Measurements from ENCODE around the gene IL17REL.
A peak's percentile ranks its signal among the peaks of the same experiment; 100 is the strongest.

IL17REL gene

DNA sequence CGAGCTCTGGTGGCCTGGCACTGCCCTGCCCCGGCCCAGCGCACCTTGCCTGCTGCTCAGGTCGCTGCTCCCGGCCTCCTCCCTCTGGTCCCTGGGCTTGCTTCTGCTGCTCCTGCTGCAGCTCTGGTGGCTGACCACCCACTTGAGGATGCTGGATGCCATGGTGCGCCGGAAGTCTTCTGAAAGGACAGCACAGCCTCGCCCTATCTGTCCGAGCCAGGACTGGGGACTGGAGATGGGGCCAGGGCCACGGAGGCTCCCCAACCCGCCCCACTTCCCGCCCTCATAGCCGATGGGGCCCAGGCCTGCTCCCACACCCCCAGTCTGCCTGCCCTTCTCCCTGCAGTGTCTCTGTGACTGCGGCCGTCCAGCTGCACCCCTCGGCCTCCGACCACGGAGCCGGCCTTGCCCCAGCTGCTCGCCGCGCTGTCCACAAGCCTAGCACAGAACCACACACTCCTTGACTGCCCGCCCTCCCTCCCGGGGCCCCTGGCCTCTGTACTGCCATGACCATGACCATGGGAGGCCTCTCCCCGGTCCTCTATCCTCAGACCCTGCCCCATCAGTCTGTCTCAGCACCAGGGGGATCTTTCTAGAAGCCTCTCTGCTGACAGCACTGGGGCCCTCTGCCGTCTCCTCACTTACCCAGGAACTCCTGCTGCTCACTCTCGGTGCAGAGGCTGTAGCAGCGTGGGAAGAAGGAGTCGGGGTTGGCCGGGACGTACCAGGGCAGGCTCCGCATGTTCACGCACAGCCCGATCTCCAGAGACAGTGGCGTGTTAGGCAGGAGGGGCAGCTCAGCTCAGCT lies 32.9 kb upstream of the IL17REL start:
- DNase-seq, result no peak

DNA sequence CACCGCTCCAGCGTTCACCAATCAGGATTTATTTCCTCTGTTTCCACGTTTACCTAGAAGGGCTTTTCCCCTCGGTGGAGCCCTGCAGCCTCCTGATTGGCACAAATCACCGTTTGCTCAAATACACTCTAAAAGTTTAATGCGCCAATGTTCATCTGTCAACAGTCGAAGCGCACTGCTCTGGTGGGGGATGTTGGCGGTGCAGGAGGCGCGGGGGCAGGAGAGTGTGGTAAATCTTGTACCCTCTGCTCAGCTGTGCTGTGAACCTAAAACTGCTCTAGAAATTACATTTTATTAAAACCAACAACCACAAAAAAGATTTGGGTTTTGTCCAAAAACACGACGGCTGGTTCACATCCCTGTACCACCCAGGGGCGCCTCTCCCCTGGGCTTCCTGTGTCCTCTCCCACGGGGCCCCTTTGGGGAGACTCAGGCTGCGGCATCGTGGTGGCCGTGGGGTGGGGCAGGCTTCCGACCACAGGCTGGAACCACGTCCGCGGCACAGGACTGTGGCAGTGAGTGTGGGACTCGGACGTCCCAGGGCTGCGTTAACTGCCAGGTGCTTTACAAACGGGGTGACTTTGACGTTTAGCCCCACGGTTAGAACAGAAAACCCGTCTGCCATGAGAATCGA lies 32.0 kb upstream of the IL17REL start:
- no peak for DNase-seq

DNA sequence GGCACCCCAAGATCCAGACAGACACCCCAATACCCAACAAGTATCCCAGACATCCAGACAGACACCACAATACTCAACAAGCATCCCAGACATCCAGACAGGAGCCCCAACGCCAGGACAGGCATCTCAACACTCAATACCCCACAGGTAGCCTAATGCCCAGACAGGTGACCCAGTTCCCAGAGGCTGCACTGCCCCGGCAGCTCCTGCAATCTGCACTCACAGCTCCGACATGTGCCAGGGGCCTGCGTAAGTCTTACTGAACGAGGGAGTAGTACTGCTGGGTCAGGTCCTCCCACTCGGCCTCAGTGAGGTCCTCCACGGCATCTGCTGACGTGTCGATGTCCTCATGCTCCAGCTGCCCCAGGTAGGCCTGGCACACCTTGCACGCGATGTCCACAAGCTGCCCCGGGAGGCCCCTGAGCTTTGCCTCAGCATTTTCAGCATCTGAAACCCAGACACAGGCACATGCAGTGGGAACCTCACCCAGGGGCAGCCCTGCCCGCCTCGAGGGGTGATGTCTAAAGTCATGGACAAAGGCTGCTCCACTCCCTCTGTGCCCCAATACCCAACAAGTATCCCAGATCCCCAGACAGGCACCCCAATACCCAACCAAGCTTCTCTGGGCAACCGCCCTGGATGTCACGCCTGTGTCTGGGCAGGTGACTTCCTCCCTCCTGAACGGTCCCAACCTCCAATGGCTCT lies 28.9 kb upstream of the IL17REL start:
- DNase-seq, result no peak

DNA sequence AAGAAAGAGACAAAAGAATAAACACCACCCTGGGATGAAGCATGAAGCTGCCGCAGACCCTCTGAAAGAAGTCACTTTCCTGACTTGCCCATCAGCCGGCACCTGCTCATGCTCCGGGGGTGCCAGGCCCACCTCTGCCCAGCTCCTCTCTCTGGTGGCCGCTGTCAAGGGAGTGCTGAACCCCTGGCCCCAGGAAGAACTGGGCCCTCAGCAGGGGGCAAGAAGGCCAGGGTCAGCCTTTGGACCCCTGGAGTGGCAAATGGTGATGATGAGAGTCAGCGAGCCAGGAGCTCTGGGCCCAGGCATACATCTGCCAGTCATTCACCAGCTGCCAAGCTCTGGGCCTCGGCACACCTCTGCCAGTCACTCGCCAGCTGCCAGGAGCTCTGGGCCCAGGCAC lies 28.2 kb upstream of the IL17REL start:
- no peak for DNase-seq

DNA sequence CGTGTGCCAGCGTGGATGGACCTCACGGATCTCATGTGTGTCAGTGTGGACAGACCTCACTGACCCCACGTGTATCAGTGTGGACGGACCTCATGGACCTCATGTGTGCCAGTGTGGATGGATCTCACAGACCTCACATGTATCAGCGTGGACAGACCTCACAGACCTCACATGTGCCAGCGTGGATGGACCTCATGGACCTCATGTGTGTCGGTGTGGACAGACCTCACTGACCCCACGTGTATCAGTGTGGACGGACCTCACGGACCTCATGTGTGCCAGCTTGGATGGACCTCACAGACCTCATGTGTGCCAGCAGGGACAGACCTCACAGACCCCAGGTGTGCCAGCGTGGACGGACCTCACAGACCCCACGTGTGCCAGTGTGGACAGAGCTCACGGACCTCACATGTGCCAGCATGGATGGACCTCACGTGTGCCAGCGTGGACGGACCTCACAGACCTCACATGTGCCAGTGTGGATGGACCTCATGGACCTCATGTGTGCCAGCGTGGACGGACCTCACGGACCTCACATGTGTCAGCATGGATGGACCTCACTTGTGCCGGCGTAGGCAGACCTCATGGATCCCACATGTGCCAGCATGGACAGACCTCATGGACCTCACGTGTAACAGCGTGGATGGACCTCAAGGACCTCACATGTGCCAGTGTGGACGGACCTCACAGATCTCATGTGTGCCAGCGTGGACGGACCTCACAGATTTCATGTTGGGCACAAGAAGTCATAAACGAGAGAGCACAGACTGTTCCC lies 27.3 kb upstream of the IL17REL start:
- no peak for DNase-seq

DNA sequence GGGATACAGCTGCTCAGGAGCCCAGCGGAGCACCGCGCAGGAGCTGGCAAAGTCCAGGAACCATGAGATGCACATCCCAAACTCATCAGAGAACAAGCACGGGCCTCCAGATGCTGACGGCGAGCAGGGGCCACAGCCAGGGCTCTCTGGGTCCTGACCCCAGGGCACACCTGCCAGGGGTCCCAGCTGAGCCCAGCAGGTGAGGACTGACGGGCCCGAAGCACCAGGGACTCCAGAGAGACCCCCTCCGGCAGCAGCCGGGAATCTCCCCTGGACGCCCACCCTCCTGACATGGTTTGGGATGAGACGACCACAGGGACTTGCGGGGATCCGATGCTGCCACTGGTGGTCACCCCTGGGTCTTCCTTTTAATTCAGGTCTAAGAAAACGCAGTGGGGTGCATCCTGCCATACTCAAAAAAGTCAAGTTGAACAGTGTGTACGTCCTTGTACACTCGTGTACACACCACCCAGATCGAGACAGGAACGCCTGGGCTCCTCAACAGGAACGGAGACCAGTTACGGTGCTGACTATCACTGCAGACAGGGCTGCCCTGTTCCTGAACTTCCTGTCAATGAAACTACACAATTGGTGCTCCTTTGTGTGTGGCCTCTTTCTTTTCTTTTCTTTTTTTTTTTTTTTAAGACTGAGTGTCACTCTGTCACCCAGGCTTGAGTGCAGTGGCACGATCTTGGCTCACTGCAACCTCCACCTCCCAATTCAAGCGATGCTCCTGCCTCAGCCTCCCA lies 23.6 kb upstream of the IL17REL start:
- DNase-seq, result no peak

DNA sequence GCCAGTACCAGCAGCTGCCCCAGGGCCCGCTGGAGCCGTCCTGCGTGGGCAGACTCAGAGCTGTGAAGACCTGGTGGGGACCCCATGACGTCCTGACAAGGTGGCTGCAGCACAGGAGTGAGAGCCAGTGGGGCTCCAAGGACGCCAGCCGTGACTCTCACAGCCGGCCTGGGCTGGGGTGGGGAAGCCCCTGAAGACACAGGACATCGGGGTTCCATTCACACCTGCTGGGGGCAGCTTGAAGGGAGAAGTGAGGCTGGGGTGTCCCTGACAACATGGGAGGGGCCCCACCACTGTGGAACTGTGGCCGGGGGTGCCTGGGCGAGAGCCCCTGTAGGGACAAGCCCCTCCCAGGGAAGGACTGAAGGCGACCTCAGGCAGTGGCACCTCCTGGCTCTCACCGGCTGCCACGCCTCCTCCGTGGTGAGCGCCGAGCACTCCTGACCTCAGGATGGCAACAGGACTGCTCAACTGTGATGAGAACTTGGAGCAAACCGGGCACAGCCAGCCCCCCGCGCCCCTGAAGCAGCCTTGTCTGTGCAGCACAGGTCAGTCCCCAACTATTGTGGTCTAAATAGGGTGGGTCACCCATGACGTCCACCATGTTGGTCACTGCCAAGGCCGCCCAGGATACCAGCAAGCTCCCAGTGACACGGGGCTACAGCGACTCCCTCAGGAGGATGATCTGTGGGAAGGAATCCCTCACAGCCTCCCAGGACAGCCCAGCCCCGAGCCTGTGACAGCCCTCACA lies 22.7 kb upstream of the IL17REL start:
- no peak for DNase-seq

DNA sequence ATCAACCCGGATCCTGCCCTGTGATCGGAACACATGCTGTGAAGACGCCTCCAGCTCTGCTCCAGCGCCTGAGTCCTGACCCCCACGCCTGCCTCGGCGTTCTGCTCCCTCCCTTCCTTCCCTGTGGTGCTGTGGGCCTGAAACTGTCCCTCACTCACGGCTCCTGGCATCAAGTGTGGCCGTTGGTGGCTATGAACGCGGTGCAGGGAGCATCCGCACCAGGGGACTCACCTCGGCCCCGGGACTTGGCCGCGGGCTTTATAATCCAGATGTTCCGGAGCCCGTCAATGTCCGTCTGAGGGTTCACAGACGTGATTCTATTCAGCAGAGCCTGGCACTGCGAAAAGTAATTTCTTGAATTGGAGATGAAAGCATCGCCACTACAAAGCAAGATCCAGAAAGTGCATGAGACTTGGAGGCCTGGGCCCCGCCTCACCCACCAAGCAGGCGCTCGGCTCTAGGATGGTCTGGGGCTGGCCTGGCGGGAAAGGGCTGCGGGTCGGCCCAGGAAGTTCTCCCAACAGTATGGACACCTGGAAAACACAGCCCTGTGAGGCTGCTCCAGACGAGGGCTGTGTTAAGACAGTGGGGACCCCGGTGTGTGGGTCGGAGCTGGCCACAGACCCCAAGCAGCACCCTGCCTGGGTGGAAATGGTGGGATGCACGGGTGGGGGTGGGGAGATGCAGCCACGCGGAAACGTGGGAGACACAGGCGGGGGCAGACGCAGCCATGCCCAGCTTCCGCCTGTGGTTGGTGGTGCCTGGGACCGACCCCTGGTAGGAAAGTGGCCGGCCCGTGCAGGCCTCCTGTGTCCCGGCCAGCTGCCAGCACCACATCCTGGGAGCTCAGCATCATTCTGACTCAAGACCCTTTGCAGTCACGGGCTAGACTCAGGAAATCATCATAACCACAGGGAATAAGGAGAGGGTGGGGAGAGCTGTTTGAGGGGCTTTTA lies 21.8 kb upstream of the IL17REL start:
- DNase-seq, result no peak

DNA sequence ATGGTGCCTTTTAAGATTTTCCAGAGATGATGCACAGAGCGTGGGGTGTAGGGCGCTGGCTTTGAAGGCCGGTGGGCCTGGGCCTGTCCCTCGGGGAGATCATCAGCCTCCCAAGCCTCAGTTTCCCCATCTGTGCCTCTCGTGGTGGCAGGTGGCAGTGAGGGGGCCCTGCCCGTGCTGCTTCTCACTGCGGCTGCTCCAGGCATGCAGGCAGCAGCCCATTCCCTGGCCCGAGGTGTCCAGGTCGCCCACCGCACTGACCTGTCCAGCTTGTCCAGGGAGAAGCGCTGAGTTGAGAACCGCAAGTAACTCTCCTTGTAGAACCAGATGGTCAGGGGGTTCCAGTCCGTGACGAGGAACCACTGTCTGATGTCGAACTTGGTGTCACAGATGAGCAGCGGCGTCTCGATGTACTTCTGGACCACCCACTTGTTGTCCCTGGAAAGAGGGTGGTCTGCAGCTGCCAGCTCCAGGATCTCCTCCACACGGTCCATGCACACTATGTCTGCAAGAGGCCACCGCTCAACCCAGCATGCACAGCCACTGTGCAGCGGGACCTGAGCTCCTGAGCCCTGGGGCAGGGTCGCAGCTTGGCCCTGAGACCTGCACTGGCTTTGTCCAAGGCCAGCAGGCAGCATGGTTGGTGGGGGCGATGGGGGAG lies 20.5 kb upstream of the IL17REL start:
- DNase-seq, result no peak

DNA sequence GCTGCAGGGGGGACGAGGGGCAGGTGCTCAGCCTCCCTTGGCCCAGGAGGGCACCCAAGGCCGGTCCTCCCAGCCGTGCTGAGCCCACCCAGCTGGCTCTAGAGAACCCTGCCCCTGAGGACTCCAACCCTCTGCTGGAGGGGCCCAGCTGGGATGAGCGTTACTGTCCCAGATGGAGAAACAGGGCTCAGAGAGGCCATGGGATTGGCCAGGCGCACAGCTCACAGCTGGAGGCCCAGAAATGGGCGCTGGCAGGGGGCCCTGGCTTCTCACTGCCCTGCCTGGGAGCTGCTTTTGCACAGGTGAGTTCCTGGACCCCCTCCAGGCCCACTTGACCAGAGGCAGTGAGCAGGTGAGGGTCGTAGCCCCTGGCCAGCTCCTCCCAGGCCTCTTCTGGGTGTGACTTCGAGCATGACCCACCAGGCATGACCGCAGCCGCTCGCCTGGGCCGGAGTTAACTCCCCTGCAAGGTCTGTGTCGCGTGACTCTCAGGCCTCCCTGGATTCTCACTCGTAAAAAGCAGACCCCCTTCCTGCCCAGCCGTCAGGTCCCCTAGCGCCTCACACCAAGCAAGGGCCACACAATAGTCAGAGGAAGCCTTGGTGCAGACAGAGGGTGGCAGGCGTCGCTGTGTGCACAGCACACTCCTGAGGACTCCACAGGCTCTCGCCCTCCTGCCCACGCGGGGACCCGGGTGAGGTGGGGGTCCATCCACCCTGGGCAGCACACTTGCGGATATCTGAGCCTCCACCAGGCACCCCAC lies 19.7 kb upstream of the IL17REL start:
- no peak for DNase-seq

DNA sequence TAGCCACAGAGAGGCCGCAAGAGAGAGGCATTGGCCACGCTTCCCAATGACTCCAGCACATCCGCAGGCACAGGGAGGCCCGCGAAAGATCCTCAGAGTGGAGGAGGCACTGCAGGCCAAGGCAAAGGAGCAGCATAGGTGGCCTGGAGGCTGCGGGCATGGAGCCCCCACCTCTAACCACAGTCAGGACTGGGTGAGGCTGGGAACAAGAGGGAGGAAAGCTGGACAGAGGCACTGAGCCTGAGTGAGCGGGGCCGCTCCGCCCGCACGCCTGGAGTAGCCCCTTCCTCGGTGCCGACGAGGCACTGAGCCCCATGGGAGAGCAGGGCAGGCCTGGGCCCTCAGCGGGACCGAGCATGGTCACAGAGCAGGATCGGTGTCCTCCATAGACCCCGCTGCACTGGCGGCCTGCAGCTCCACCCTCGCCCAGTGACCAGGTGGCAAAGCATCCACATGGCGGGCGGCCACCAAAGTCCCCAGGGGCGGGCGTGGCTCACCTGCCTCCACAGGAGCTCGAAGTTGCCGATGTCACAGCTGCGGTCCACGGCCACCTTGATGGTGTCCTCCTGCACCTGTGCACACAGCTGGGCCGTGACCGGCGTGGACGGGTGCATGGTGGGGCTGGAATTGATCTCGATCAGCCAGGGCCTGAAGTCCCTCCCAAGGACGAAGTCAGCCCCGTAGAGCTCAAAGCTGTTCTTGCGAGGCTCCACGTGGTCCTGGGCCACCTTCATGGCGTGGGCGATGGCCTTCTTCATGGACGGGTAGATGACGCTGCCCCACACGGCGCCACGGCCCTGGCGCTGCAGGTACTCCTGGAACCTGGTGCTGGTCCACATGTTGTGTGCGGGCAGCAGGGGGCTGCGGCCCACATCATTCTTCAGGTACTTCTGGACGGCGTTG lies 18.9 kb upstream of the IL17REL start:
- DNase-seq, result no peak

DNA sequence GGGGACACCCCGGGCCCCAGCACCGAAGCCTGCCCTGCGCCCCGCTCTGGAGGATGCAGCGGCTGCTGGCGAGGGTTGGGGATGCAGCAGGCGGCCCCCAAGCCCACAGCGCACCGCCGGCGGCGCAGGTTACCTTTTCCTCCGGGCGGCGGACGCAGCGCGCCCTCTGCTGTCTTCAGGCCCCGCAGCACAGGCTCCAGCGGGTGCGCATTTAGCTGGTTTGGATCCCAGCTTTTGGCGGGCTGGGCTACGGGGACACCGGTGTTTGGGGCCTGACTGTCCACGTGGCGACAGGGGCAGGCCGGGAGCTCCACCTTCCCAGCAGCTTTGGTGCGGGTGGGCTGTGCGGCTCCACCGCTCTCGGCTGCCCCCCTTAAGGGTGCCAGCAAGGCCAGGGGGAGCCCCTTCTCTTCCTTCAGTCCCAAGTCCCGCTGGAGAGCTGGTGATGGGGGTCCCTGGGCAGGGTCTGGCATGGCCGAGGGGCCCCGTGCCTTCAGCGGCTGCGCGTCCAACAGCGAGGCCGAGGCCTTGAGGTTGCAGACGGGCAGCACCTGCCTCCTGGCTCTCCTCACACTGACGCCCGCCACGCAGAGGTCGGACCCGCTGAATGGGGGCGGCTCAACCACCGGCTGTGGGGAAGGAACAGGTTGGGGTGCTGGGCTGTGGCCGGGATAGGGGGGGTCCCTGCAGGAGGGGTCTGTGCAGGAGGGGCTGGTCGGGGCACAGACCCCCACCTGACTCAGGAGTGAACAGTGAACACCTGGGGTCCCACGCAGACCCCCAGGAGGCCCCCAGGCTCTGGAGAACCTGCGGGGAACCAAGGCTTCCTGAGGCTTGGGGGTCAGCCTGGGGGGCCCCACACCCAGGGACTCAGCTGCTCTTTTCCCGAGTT lies 18.0 kb upstream of the IL17REL start:
- DNase-seq, result peak; percentile 3 to 46

DNA sequence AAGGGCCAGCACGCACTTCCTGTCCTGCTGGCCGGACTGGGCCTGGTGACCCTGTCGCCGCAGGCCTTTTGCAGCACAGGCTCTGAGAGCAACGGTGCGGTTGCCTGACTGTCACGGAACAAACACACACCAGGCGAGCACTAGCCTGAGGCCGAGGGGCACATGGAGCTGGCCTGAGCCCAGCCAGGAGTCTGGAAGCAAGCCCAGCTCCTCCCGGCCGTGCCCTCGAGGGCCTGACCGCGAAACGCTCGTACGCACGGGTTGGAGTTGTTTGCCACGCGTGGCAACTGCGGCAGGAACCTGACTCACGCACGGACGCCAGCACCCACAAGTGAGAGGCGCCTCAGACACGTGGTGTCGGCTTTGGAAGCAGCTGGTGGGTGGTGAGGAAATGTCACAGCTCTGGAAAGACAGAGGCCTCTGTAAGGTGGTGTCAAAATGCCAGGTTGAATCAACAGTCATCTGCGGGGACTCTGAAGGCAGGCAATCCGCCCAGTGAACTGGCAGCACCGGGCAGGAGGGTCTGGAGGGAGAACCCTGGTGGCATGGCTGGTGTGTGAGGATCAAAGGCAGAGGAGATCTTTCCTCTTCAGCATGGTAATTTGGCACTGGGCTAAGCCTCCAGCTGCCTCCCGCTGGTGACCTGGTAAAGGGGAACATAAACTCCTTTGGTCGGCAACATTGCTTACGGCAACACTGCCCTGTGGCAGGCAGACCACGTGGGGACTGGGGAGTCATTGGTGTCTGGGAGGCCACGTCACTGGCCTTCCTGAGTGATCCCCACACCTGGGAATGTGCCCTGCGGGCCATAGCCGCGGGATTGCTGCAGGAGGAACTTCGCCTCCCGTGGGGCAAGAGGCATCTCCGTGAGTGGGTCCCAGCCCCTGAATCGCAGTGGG lies 15.3 kb upstream of the IL17REL start:
- DNase-seq, result no peak

DNA sequence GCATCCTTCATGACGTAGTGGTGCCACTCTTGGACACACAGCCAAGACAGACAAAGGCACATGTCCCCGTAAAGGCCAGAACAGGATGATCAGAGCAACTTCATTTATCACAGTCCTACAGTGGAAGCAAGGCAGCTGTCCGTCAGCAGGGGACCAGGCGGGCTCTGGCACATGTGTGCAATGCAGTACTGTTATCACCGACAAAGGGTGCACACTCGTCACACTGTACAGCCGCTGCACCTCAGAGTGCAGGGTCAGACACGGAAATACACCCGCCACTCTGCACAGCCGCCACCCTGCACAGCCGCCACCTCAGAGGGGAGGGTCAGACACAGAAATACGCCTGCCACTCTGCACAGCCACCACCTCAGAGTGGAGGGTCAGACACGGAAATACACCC lies 13.4 kb upstream of the IL17REL start:
- no peak for DNase-seq

DNA sequence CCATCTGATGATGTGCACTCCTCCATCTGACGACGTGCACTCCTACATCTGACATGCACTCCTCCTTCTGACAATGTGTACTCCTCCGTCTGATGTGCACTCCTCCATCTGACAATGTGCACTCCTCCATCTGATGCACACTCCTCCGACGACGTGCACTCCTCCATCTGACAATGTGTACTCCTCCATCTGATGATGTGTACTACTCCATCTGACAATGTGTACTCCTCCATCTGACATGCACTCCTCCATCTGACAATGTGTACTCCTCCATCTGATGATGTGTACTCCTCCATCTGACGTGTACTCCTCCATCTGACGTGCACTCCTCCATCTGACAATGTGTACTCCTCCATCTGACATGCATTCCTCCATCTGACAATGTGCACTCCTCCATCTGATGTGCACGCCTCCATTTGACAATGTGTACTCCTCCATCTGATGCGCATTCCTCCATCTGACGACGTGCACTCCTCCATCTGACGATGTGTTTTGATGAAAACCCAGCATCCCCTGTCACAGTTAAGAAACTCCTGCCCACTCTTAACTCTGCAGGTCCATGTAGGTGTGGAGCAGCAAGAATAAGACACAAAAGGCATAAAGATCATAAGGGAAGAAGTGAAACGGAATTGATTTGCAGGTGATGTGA lies 9.7 kb upstream of the IL17REL start:
- no peak for DNase-seq
